ENCODE results near the gene NEB. TPM values are rescaled to one million over a fixed set of nuclear protein-coding genes. Genes with fewer than 3 reads are reported as not detected.
A peak's percentile ranks its signal among the peaks of the same experiment; 100 is the strongest.

NEB gene
- total and polyA plus RNA-seq, 2 of the 13 experiments (the other 11 are each of a cell fraction or from before 2014, with no cell fraction given) = 0.21 to 0.24 TPM

- 0 out of 2 replicates have a peak, but pooled peaks have one; percentile 26 for TF ChIP-seq PATZ1 (CRISPR knock-in tag; IDR thresholded peaks at IDR 0.05)
- TF ChIP-seq EEA1 (CRISPR knock-in tag; IDR thresholded peaks at IDR 0.05; ENCODE audit: borderline replicate concordance) = no peak; the same call in 1 of the 2 replicates
- TF ChIP-seq ETV5 (CRISPR knock-in tag; IDR thresholded peaks at IDR 0.05; ENCODE audit: borderline replicate concordance) = peak; percentile 61; the same call in 1 of the 2 replicates
- peak; percentile 86 for TF ChIP-seq TBX2 (CRISPR knock-in tag; IDR thresholded peaks at IDR 0.05; ENCODE audit: borderline replicate concordance)
- peak; percentile 74; the same call in 1 of the 2 replicates for TF ChIP-seq ZNF557 (CRISPR knock-in tag; IDR thresholded peaks at IDR 0.05)
- peak; percentile 78; the same call in 1 of the 2 replicates for TF ChIP-seq ZHX1 (CRISPR knock-in tag; IDR thresholded peaks at IDR 0.05; ENCODE audit: low read depth)
- peak; percentile 79 for TF ChIP-seq MYC (CRISPR knock-in tag; IDR thresholded peaks at IDR 0.05; ENCODE audit: borderline replicate concordance)
- TF ChIP-seq ZNF570 (CRISPR knock-in tag; IDR thresholded peaks at IDR 0.05; ENCODE audit: borderline replicate concordance) = no peak
- TF ChIP-seq ZNF652 (CRISPR knock-in tag; IDR thresholded peaks at IDR 0.05; ENCODE audit: borderline replicate concordance, low read depth) = no peak
- peak; percentile 71 for TF ChIP-seq RARA (CRISPR knock-in tag; IDR thresholded peaks at IDR 0.05)
- no peak for TF ChIP-seq NCOR1 (IDR thresholded peaks at IDR 0.05; ENCODE audit: borderline replicate concordance, low read length)
- peak; percentile 96 for TF ChIP-seq POGK (CRISPR knock-in tag; conservative IDR thresholded peaks at IDR 0.05)
- peak; percentile 82; the same call in 1 of the 2 replicates for TF ChIP-seq TSC22D2 (CRISPR knock-in tag; IDR thresholded peaks at IDR 0.05; ENCODE audit: borderline replicate concordance)
- TF ChIP-seq MAF1 (CRISPR knock-in tag; IDR thresholded peaks at IDR 0.05; ENCODE audit: borderline replicate concordance) = no peak
- peak; percentile 44 to 52; a peak in 1 of 4 replicates for TF ChIP-seq HMGXB4 (CRISPR knock-in tag; IDR thresholded peaks at IDR 0.05; ENCODE audit: borderline replicate concordance in 1 of 2, low read depth in 1 of 2)
- TF ChIP-seq HMG20A (CRISPR knock-in tag; IDR thresholded peaks at IDR 0.05; ENCODE audit: borderline replicate concordance) = peak; percentile 86; the same call in 1 of the 2 replicates
- no peak for TF ChIP-seq CERS6 (CRISPR knock-in tag; IDR thresholded peaks at IDR 0.05)
- no peak for TF ChIP-seq JDP2 (CRISPR knock-in tag; IDR thresholded peaks at IDR 0.05; ENCODE audit: borderline replicate concordance)
- TF ChIP-seq ZSCAN22 (CRISPR knock-in tag; IDR thresholded peaks at IDR 0.05) = no peak
- TF ChIP-seq SALL1 (CRISPR knock-in tag; IDR thresholded peaks at IDR 0.05) = peak; percentile 97
Observed at GRCh38 chr2:151760139-151760650, 25.9 kb upstream of the NEB start (continued).
